Astrocyte (in vitro differentiated cells and primary cell): ENCODE results near the gene COL28A1. TPM values are rescaled to one million over a fixed set of nuclear protein-coding genes. Genes with fewer than 3 reads are reported as not detected.

ENCODE experiments used
- DNase-seq: peaks from one replicate; pipeline ENCODE4 v3.0.0-alpha.2; 2010; ENCODE audit warnings: low read depth
- FAIRE-seq: peaks from 2 replicates; lab custom pipeline; 2011; peaks lifted over from hg19 to GRCh38; lab: Jason Lieb, UNC
- H2AFZ ChIP-seq: 2 replicates; pipeline ENCODE4 v1.6.0; 2012; ENCODE audit warnings: low read depth, low read length, inconsistent platforms
- H3K27ac ChIP-seq: 2 replicates; pipeline ENCODE4 v1.5.1; 2011; ENCODE audit warnings: low read depth, low read length, inconsistent platforms
- H3K27me3 ChIP-seq: 2 replicates; pipeline ENCODE4 v1.6.0; 2011; ENCODE audit warnings: low read length, inconsistent platforms; ENCODE audit not compliant: insufficient read depth
- H3K36me3 ChIP-seq: 2 replicates; pipeline ENCODE4 v1.5.1; 2011; ENCODE audit warnings: low read length, inconsistent platforms; ENCODE audit not compliant: insufficient read depth
- H3K4me1 ChIP-seq: 2 replicates; pipeline ENCODE4 v1.5.1; 2011; ENCODE audit warnings: low read length, inconsistent platforms; ENCODE audit not compliant: insufficient read depth
- H3K4me2 ChIP-seq: 2 replicates; pipeline ENCODE4 v1.6.0; 2012; ENCODE audit warnings: low read length, inconsistent platforms
- H3K4me3 ChIP-seq: 2 replicates; pipeline ENCODE4 v1.5.1; 2011; ENCODE audit warnings: low read depth, mild to moderate bottlenecking, low read length, inconsistent platforms; ENCODE audit not compliant: insufficient read depth
- H3K79me2 ChIP-seq: 2 replicates; pipeline ENCODE4 v1.6.0; 2012; ENCODE audit warnings: mild to moderate bottlenecking, low read length, inconsistent platforms; ENCODE audit not compliant: insufficient read depth
- H3K9ac ChIP-seq: 2 replicates; pipeline ENCODE4 v1.6.0; 2012; ENCODE audit warnings: mild to moderate bottlenecking, low read length, inconsistent platforms
- H3K9me3 ChIP-seq: 2 replicates; pipeline ENCODE4 v1.5.1; 2012; ENCODE audit warnings: low read depth, mild to moderate bottlenecking, low read length, inconsistent platforms; ENCODE audit not compliant: insufficient read depth
- H4K20me1 ChIP-seq: 2 replicates; pipeline ENCODE4 v1.6.0; 2012; ENCODE audit warnings: low read length, inconsistent platforms; ENCODE audit not compliant: insufficient read depth
- H3K27ac Mint-ChIP-seq: one replicate; pipeline ENCODE4 v1.8.0; 2021; ENCODE audit warnings: mild to moderate bottlenecking, mixed read lengths; ENCODE audit not compliant: unreplicated experiment
- H3K27me3 Mint-ChIP-seq: one replicate; pipeline ENCODE4 v1.8.0; 2021; ENCODE audit warnings: low read depth, mixed read lengths; ENCODE audit not compliant: unreplicated experiment
- H3K36me3 Mint-ChIP-seq: one replicate; pipeline ENCODE4 v1.8.0; 2021; ENCODE audit warnings: low read depth, mixed read lengths; ENCODE audit not compliant: unreplicated experiment
- H3K4me1 Mint-ChIP-seq: one replicate; pipeline ENCODE4 v1.8.0; 2021; ENCODE audit warnings: low read depth, mixed read lengths; ENCODE audit not compliant: unreplicated experiment
- H3K4me3 Mint-ChIP-seq: one replicate; pipeline ENCODE4 v1.8.0; 2021; ENCODE audit warnings: mild to moderate bottlenecking, moderate library complexity, mixed read lengths; ENCODE audit not compliant: unreplicated experiment
- H3K9me3 Mint-ChIP-seq: one replicate; pipeline ENCODE4 v1.8.0; 2021; ENCODE audit warnings: mild to moderate bottlenecking, mixed read lengths; ENCODE audit not compliant: unreplicated experiment
- EZH2 ChIP-seq: IDR thresholded peaks from 2 replicates; pipeline ENCODE4 v1.6.1; 2012; ENCODE audit warnings: mild to moderate bottlenecking, low read length, inconsistent platforms; ENCODE audit not compliant: insufficient read depth
- total RNA-seq: library from RNA; stranded (reverse); gene quantifications from 2 replicates; pipeline ENCODE4 v1.2.1, GENCODE V29; 2021
- TF ChIP-seq, protein P1 (sequence below): IDR thresholded peaks from 2 replicates; pipeline ENCODE4 v1.5.1; 2011; ENCODE audit warnings: low read depth, mild to moderate bottlenecking, inconsistent platforms, low read length, moderate library complexity; ENCODE audit not compliant: insufficient read depth

COL28A1 gene
- total RNA-seq, 1 donor from 2014 or later: 0.11 TPM

DNA sequence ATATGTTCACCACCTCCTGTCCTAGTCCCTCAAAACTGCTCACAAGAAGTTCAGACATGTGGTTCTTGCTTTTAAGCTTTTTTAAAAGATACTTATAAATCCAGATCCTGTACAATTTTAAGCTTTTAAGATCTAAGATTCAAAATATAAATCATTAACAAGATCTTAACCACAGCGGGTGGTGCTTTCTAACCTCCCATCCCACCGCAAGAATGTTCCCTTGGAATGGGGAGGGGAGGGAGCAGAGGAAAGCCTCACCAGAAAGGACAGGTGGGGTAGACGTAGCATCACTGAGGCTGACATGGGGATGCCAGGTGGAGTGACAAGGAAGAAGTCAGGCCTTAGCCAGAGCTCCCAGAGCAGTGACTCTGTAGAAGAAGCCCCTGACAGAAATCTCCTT is 219.8 kb downstream of the COL28A1 start:
- H3K36me3 Mint-ChIP-seq: no peaks in the 10 kb centered on the region
- H3K27ac ChIP-seq: no peak overlapping the region
- H3K79me2 ChIP-seq: no peaks in the 10 kb centered on the region
- no peak overlapping the region for H3K4me2 ChIP-seq
- no peaks in the 10 kb centered on the region for H3K36me3 ChIP-seq
- H3K4me1 Mint-ChIP-seq: no peaks in the 10 kb centered on the region
- peaks cover 2% of the 10 kb centered on the region for H3K27me3 Mint-ChIP-seq
- no peak overlapping the region for H3K4me3 Mint-ChIP-seq
- H2AFZ ChIP-seq: no peak overlapping the region
- no peaks in the 10 kb centered on the region for H4K20me1 ChIP-seq
- H3K4me1 ChIP-seq: no peaks in the 10 kb centered on the region
- no peak for FAIRE-seq
- no peaks in the 10 kb centered on the region for H3K27me3 ChIP-seq
- no peak overlapping the region for H3K4me3 ChIP-seq
- TF ChIP-seq, protein P1, sequence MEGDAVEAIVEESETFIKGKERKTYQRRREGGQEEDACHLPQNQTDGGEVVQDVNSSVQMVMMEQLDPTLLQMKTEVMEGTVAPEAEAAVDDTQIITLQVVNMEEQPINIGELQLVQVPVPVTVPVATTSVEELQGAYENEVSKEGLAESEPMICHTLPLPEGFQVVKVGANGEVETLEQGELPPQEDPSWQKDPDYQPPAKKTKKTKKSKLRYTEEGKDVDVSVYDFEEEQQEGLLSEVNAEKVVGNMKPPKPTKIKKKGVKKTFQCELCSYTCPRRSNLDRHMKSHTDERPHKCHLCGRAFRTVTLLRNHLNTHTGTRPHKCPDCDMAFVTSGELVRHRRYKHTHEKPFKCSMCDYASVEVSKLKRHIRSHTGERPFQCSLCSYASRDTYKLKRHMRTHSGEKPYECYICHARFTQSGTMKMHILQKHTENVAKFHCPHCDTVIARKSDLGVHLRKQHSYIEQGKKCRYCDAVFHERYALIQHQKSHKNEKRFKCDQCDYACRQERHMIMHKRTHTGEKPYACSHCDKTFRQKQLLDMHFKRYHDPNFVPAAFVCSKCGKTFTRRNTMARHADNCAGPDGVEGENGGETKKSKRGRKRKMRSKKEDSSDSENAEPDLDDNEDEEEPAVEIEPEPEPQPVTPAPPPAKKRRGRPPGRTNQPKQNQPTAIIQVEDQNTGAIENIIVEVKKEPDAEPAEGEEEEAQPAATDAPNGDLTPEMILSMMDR: no peak
- no peak for TF ChIP-seq EZH2
- DNase-seq: no peak
- no peak overlapping the region for H3K9ac ChIP-seq
- H3K27ac Mint-ChIP-seq: no peak overlapping the region
- no peaks in the 10 kb centered on the region for H3K9me3 ChIP-seq
- H3K9me3 Mint-ChIP-seq: peaks cover 2% of the 10 kb centered on the region

DNA sequence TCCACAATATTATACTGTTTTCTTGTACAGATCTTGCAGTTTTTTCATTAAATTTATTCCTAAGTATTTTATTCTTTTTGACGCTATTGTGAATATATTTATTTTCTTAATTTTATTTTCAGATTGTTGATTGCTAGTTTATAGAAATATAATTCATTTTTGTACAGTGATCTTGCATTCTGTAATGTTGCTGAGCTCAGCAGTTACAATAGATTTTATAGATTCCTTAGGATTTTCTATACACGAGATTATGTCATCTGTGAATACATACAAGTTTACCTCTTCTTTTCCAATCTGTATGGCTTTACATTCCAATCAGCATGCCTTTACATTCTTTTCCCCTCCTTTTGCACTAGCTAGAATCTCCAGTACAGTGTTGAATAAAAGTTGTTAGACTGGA is 223.3 kb downstream of the COL28A1 start:
- FAIRE-seq: no peak
- no peak overlapping the region for H3K27ac ChIP-seq
- H3K4me1 Mint-ChIP-seq: no peaks in the 10 kb centered on the region

DNA sequence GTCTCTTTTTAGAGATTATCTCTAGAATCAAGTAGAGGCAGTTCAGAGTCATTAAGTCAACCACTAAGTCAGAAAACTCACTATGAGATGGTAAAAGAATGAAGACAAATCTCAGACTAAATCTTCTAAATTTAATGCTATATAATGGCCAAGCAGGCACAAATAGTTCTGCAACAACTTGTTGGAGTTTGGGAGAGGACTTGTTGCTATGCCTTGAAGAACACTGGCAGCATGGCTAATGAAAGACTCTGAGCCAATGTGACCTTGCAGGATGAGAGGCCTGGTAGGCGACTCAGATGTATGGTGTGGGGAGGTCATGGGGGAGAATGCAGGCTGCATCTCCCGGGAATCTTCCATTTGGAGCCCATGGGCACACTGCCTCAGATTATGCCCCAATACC is 224.7 kb downstream of the COL28A1 start:
- TF ChIP-seq EZH2: no peak
- TF ChIP-seq, protein P1: no peak

More for the DNA sequence above, 223.3 kb downstream of the COL28A1 start:
- no peak overlapping the region for H3K27ac Mint-ChIP-seq
- peaks cover 2% of the 10 kb centered on the region for H3K27me3 Mint-ChIP-seq
- no peak overlapping the region for H2AFZ ChIP-seq
- TF ChIP-seq EZH2: no peak
- TF ChIP-seq, protein P1: no peak
- no peaks in the 10 kb centered on the region for H3K36me3 ChIP-seq
- no peaks in the 10 kb centered on the region for H3K4me1 ChIP-seq
- no peaks in the 10 kb centered on the region for H3K27me3 ChIP-seq
- H3K9ac ChIP-seq: no peak overlapping the region
- H3K4me3 ChIP-seq: no peak overlapping the region
- no peaks in the 10 kb centered on the region for H4K20me1 ChIP-seq
- no peaks in the 10 kb centered on the region for H3K36me3 Mint-ChIP-seq
- H3K4me2 ChIP-seq: no peak overlapping the region
- DNase-seq: no peak
- no peaks in the 10 kb centered on the region for H3K9me3 ChIP-seq
- no peak overlapping the region for H3K4me3 Mint-ChIP-seq
- peaks cover 2% of the 10 kb centered on the region for H3K9me3 Mint-ChIP-seq
- H3K79me2 ChIP-seq: no peaks in the 10 kb centered on the region

More for the DNA sequence above, 224.7 kb downstream of the COL28A1 start:
- no peaks in the 10 kb centered on the region for H3K27me3 ChIP-seq
- no peaks in the 10 kb centered on the region for H3K4me1 ChIP-seq
- Mint-ChIP-seq H3K27ac (no peak overlapping the region), H3K4me3 (no peak overlapping the region), H3K36me3 (no peaks in the 10 kb centered on the region), H3K27me3 (peaks cover 2% of the 10 kb centered on the region), H3K4me1 (no peaks in the 10 kb centered on the region), H3K9me3 (peaks cover 2% of the 10 kb centered on the region)
- H3K27ac ChIP-seq: no peak overlapping the region
- no peak for DNase-seq
- no peaks in the 10 kb centered on the region for H3K36me3 ChIP-seq
- no peak overlapping the region for H2AFZ ChIP-seq
- H3K4me3 ChIP-seq: no peak overlapping the region
- no peak overlapping the region for H3K4me2 ChIP-seq
- no peak overlapping the region for H3K9ac ChIP-seq
- FAIRE-seq: no peak
- H3K79me2 ChIP-seq: no peaks in the 10 kb centered on the region
- no peaks in the 10 kb centered on the region for H4K20me1 ChIP-seq
- H3K9me3 ChIP-seq: no peaks in the 10 kb centered on the region
